Gastrocnemius medialis (tissue), 4 donors: ENCODE results near the gene HRH2. TPM values are rescaled to one million over a fixed set of nuclear protein-coding genes. Genes with fewer than 3 reads are reported as not detected.

Experiments
- ATAC-seq, 2 donors: fragments of 150-250 bp; one replicate each; pipeline ENCODE4 v1.9.1; 2016
- DNase-seq, 2 donors: peaks; one replicate each; pipeline ENCODE4 v3.0.0-alpha.2; 2019
- H3K27ac ChIP-seq, 4 donors: fragments of 200-600 bp; sonication (generic); 1 replicate in 1 of 4; 2 replicates in 3 of 4; pipeline ENCODE4 v1.5.1; 2016 to 2018; ENCODE audit warnings: mild to moderate bottlenecking in 2 of 4, moderate library complexity in 1 of 4
- H3K27me3 ChIP-seq, 3 donors: fragments of 200-600 bp; sonication (generic) in 2 of 3; 1 replicate in 1 of 3; 2 replicates in 2 of 3; pipeline versions ENCODE4 v1.5.1 to v1.6.0; 2016 to 2019; ENCODE audit warnings: mild to moderate bottlenecking in 1 of 3, moderate library complexity in 1 of 3
- H3K36me3 ChIP-seq, 2 donors: fragments of 200-600 bp; sonication (generic) in 1 of 2; one replicate each; pipeline ENCODE4 v1.5.1; 2017 to 2018
- H3K4me1 ChIP-seq, 2 donors: fragments of 200-600 bp; sonication (generic) in 1 of 2; one replicate each; pipeline ENCODE4 v1.5.1; 2016 to 2017; ENCODE audit warnings: mild to moderate bottlenecking in 2 of 2
- H3K4me3 ChIP-seq, 4 donors: fragments of 200-600 bp; sonication (generic) in 3 of 4; 1 replicate in 1 of 4; 2 replicates in 3 of 4; pipeline ENCODE4 v1.5.1; 2016 to 2019; ENCODE audit warnings: mild to moderate bottlenecking in 2 of 4
- H3K9me3 ChIP-seq, 3 donors: fragments of 200-600 bp; sonication (generic) in 2 of 3; 1 replicate in 1 of 3; 2 replicates in 2 of 3; pipeline ENCODE4 v1.5.1; 2016 to 2019
- POLR2A ChIP-seq, 2 donors: fragments of 450-650 bp; IDR thresholded peaks; one replicate each; pipeline ENCODE4 v1.6.1; 2017; ENCODE audit warnings: antibody characterized with exemption in 2 of 2, mild to moderate bottlenecking in 2 of 2, moderate library complexity in 2 of 2
- in situ Hi-C, 4 donors: fragments of 200-750 bp; cut with MboI; loops; one replicate each; pipeline versions ENCODE4 v1.15.0 to v1.8.0; 2017; ENCODE audit warnings: low sequenced_read_pairs in 4 of 4
- intact Hi-C: fragments of 100-400 bp; cut with DNase I; formaldehyde crosslinking; loops from one replicate; pipeline ENCODE4 v1.15.1; 2023; ENCODE audit warnings: low total_unique reads
- total RNA-seq, 4 donors: library from RNA; depleted of rRNA; stranded (reverse); fragments of >200 nt; gene quantifications; one replicate each; pipeline versions ENCODE4 v1.1.0 to v1.2.3, GENCODE V29; 2016
- TF ChIP-seq, protein P1 (sequence below), 5 experiments: fragments of 450-650 bp in 3 of 5; fragments of 200-600 bp in 2 of 5; sonication (generic) in 2 of 5; IDR thresholded peaks in 4 of 5; conservative IDR thresholded peaks in 1 of 5; 1 replicate in 4 of 5; 2 replicates in 1 of 5; pipeline ENCODE4 v1.5.1; 2016 to 2019; ENCODE audit warnings: antibody characterized with exemption in 5 of 5, mild to moderate bottlenecking in 3 of 5, moderate library complexity in 3 of 5

Gene HRH2
- total RNA-seq, 4 donors from 2014 or later: 0.44 to 1.6 (median 0.76) TPM

DNA sequence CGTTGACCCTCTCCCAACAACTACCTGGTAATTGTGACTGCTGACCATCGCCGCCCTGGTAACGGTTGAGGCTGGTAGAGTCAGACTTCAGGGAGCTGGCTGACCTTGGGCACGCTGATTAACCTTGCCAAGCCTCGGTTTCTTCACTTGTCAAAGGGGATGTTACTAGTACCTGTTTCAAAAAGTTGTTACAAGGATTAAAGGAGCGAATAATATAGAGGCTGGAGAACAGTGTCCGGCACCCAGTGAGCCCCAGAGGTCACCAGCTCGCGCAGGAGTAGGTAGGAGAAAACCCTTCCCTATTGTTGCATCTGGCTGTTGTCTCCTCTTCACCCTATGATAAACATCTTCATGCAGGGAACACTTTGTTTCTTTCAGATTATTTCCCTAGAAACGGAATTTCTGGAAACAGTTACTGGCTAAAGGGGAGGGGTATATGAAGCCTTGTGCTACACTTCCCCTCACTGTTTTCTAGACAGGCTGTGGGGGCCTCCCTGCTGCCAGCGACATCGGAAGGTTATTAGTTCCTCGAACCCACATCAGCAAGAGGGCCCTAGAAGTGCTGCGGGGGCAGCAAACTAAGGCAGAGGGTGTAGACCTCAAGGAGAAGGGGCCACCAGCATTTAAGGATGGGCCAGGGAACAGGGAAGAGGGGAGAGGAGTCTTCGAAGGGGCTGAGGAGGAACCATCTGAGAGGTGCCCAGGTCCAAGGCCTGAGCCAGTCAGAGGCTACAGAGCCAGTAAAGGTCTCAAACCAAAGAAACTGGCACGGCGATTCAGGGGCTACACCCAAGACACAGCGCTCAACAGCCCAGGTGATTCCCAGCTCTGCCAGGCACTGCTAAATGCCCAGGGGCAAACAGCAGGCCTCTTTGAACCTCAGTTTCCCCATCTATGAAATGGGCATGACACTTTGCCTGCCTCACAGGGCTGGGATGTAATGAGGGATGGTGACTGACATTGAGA is 37.6 kb downstream of the HRH2 start:
- no peak for ATAC-seq
- intact Hi-C loops (no loop called here), in situ Hi-C loops (no loop called here)
- H3K36me3 ChIP-seq: no peaks in the 10 kb centered on the region
- H3K9me3 ChIP-seq: no peaks in the 10 kb centered on the region
- TF ChIP-seq, protein P1, sequence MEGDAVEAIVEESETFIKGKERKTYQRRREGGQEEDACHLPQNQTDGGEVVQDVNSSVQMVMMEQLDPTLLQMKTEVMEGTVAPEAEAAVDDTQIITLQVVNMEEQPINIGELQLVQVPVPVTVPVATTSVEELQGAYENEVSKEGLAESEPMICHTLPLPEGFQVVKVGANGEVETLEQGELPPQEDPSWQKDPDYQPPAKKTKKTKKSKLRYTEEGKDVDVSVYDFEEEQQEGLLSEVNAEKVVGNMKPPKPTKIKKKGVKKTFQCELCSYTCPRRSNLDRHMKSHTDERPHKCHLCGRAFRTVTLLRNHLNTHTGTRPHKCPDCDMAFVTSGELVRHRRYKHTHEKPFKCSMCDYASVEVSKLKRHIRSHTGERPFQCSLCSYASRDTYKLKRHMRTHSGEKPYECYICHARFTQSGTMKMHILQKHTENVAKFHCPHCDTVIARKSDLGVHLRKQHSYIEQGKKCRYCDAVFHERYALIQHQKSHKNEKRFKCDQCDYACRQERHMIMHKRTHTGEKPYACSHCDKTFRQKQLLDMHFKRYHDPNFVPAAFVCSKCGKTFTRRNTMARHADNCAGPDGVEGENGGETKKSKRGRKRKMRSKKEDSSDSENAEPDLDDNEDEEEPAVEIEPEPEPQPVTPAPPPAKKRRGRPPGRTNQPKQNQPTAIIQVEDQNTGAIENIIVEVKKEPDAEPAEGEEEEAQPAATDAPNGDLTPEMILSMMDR (IDR thresholded peaks at IDR 0.05 in 4 of 5, conservative IDR thresholded peaks at IDR 0.05 in 1 of 5): no peak
- peak in 1 of 2 donors; percentile 18 for TF ChIP-seq POLR2A (IDR thresholded peaks at IDR 0.05)
- DNase-seq: no peak
- H3K4me3 ChIP-seq: no peak overlapping the region
- H3K27ac ChIP-seq: no peak overlapping the region
- no peaks in the 10 kb centered on the region for H3K27me3 ChIP-seq
- no peaks in the 10 kb centered on the region for H3K4me1 ChIP-seq

DNA sequence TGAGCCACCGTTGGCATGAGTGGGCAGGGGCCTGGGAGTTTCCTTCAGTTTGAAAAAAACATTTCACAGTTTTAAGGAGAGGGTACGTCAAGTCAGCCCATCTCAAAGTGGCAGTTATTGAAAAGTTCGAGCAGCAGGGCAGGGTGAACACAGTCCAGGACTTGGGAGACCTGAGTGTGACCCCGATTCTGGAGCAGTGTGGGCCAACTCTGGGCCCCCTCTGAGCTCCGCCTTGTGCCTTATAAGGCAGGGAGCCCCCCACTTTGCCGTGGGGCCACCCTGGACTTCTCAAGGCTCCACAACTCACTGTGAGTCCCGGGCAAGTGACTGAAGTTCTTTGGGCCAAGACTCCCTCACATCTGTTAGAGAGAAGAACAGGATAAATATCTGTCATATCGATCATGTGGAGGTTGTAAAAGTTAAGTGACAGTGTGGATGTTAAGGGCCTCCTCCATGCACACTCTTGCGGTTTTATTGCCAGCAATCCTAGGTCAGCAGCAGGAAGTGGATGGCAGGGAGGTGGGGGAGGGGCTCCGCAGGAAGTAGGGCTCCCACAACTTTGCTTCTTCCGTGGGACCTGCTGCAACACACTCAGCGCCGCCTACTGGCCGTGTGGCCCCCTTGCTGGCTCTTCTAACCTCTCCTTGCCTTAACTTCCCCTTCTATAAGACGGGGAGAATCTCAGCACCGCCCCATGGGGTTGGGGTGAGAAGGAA is 38.4 kb downstream of the HRH2 start:
- intact Hi-C loops (no loop called here), in situ Hi-C loops (no loop called here)
- peak in 1 of 2 donors; percentile 30 for ATAC-seq
- no peak overlapping the region for H3K4me3 ChIP-seq
- H3K36me3 ChIP-seq: no peaks in the 10 kb centered on the region
- no peak for TF ChIP-seq POLR2A (IDR thresholded peaks at IDR 0.05)
- TF ChIP-seq, protein P1 (IDR thresholded peaks at IDR 0.05 in 4 of 5, conservative IDR thresholded peaks at IDR 0.05 in 1 of 5): peak in 2 of 5 experiments; percentile 36 to 43
- no peak overlapping the region for H3K27ac ChIP-seq
- H3K9me3 ChIP-seq: no peaks in the 10 kb centered on the region
- H3K27me3 ChIP-seq: no peaks in the 10 kb centered on the region
- peak; percentile 22 to 56 for DNase-seq
- no peaks in the 10 kb centered on the region for H3K4me1 ChIP-seq

DNA sequence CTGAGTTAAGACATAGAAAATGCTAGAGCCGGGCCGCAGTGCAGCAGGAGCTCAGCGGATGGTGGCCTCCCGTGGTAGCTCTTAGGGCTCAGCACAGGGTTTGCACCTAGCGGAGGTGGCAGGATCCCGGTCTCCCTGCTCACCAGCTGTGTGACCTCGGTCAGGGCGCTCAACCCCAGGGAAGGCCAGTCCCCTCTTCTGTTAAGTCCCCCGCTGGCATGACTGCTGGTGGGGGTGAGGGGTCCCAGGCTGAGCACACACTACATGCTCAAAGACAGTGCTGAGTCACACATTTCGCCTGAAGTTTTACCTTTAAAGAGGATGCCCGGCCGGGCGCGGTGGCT is 39.0 kb downstream of the HRH2 start:
- Histone ChIP-seq H3K9me3 (no peaks in the 10 kb centered on the region), H3K4me3 (no peak overlapping the region), H3K4me1 (no peaks in the 10 kb centered on the region), H3K27me3 (no peaks in the 10 kb centered on the region), H3K36me3 (no peaks in the 10 kb centered on the region), H3K27ac (no peak overlapping the region)
- ATAC-seq (no peak), DNase-seq (no peak)
- in situ Hi-C loops (no loop called here), intact Hi-C loops (no loop called here)
- TF ChIP-seq POLR2A (IDR thresholded peaks at IDR 0.05): no peak
- TF ChIP-seq, protein P1 (IDR thresholded peaks at IDR 0.05 in 4 of 5, conservative IDR thresholded peaks at IDR 0.05 in 1 of 5): no peak

DNA sequence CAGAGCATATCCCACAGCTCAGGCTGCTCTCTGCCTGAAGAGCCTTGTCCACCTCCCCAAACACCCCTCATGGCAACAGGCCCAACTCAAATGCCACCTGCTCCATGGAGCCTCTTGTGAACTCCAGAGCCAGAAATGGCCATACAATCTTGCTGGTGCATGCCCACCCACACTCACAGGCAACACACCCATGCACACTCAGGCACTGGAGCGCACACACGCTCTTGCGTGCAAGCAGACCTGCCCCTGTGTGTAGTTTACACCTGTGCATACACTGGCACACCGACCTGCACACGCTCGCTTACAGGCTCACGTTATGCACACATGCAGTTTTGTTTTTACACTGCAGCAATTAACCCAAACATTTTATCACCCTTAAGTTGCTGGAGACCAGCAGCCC is 40.0 kb downstream of the HRH2 start:
- intact Hi-C loops (no loop called here), in situ Hi-C loops (no loop called here)
- ATAC-seq (no peak), DNase-seq (no peak)
- Histone ChIP-seq H3K36me3 (no peaks in the 10 kb centered on the region), H3K9me3 (no peaks in the 10 kb centered on the region), H3K27me3 (no peaks in the 10 kb centered on the region), H3K27ac (no peak overlapping the region), H3K4me3 (no peak overlapping the region), H3K4me1 (no peaks in the 10 kb centered on the region)
- TF ChIP-seq, protein P1 (IDR thresholded peaks at IDR 0.05 in 4 of 5, conservative IDR thresholded peaks at IDR 0.05 in 1 of 5): no peak
- TF ChIP-seq POLR2A (IDR thresholded peaks at IDR 0.05): no peak
